ELR (cell line): ENCODE measurements around the gene TTC27.
"Not testable (repeated sequence)": the region's sequence is repeated elsewhere in the genome, so short reads cannot be mapped to it uniquely, and the experiment has no call there.

Source experiments
- DNase-seq: peaks from one replicate; pipeline ENCODE4 v3.0.0-alpha.2; 2015; ENCODE audit warnings: low read depth

Gene TTC27

DNA sequence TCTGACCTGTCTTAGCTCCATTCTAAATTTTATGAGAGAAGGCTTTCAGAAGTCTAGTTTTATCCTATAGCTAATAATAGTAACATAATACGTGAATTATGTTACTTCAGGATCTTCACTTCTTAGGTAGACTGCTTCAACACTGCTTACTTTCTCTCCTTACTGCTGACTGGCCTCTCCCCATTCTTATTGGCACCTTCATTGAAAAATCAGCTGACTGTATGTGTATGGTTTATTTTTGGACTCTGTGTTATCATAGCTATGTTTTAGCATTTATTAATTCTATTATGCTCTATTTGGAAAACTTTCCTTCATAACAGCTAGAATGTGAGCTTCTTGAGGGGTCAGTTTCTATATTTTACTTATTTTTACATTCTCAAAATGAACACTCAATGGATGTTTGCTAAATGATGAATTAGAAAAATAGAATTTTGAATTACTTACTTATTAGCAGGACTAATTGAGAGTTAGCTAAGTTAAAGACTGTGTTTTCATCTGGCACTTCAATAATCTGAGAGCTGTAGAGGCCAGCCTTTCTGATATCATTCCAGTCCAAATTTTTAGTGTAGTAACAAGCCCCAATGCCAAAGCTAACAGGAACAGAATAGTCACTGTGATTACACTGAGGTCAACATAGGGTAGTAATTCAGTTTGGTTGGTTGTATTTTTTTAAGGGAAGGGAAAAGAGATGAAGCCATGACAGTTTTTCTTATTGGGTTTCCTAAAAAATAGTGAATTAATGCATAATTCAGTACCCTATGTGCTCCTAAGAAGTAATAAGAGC, 92.3 kb downstream of the TTC27 start:
- no peak for DNase-seq

DNA sequence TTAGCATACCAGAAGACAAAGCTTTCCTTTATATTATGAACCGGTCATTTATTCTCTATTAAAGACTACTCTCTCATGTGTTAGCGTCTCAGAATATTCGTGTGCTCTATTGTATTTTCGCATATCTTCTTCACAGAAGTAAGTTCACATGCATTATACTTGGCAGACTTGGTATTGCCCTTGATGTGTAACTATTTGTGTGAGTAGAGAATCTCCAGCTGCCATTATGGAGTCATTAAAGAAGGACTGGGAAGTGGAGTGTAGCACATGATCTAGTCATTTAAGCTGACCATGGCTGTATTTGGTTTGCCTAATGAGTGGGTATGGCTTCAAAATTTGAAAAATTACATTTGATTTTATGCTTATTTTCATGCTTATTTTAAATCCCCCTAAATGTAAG, 92.9 kb downstream of the TTC27 start:
- DNase-seq = no peak

DNA sequence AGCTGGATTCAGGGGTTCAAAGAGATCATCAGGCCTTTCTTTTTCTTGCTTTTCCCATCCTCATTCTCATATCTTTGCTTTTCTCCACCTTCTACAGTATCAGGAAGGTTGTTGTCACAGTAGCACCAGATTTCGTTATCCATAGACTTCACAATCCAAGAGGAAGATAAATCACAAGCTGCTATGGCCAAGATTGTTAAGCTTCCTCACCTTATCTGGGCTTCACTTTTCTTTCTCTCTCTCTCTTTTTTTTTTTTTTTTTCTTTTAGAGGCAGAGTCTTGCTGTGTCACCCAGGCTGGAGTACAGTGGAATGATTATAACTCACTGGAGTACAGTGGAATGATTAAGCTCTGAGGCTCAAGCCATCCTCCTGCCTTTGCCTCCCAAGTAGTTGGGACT, 93.5 kb downstream of the TTC27 start:
- no peak for DNase-seq

DNA sequence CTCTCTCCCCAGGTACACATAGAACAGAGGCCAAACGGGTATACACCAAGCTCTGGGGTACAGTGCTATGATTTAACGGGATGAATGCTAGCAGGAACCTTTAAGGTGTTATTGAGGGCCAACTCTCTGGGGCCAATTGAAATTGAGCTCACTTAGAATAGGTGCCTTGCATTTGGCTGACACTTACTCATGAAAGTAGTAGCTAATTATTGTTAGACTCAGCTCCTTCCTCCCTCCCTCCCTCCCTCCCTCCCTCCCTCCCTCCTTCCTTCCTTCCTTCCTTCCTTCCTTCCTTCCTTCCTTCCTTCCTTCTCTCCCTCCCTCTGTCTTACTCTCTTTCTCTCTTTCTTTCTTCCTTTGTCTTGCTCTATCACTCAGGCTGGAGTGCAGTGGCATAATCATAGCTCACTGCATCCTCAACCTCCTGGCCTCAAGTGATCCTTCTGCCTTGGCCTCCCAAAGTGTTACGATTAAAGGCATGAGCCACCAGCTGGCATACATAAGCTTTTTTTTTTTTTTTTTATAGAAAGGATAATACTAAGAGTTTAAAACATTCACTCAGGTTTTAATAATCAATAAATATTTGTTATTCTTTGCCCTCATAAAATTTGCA, 95.7 kb downstream of the TTC27 start:
- no peak for DNase-seq

DNA sequence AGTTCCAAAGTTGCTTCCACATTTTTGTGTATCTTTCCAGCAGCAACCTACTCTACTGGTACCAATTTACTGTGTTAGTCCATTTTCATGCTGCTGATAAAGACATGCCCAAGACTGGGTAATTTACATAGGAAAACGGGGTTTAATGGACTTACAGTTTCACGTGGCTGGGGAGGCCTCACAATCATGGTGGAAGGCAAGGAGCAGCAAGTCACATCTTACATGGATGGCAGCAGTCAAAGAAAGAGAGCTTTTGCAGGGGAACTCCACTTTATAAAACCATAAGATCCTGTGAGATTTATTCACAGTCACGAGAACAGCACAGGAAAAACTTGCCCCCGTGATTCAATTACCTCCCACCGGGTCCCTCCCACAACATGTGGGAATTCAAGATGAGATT, 98.8 kb downstream of the TTC27 start:
- not testable (repeated sequence) for DNase-seq

DNA sequence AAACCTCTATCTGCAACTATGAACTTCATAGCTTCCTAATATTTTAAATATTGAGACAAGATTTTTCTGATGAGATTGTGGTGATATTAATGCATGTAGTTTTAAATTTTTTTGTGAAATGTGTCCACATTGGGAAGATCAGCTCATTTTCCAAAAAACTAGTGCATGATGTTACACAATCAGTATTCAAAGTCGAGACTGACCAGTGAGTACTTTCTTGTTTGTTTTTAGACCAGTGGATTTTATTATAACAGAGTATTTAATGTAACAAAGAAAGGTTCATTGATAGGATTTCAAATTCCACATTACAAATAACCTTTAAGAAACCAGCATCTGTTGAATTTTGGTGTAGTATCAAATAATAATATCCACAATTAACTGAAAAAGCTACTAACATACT, 99.3 kb downstream of the TTC27 start:
- DNase-seq = no peak

DNA sequence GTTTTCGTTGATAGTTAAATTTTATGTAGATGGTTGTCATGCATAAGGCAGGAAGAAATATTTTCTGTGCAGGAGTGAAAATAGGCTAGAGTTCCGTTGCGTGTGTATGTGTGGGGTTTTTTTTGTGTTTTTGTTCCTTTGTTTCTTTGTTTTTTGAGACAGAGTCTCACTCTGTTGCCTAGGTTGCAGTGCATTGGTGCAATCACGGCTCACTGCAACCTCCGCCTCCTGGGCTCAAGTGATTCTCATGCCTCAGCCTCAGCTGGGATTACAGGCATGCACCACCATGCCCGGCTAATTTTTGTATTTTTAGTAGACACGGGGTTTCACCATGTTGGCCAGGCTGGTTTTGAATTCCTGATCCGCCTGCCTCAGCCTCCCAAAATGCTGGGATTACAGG, 103.1 kb downstream of the TTC27 start:
- not testable (repeated sequence) for DNase-seq

DNA sequence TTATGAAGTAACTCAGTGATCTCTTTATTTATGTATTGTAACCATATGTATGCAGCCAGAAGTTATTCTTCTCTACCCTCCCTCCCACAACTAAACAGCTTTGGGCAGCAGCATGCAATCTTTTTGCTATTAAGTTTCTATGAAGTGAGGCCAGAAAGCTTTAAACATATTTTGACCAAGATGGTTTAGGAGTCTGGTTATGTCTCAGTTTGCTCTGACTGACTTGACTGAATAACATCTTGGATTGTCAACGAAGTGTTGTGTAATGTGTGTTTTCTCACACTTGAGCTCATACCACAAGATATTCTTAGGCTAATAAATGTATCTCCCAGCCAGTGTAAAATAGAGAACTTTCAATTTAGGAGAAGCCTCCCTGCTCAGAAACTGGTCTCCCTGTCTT, 104.3 kb downstream of the TTC27 start:
- DNase-seq = no peak

DNA sequence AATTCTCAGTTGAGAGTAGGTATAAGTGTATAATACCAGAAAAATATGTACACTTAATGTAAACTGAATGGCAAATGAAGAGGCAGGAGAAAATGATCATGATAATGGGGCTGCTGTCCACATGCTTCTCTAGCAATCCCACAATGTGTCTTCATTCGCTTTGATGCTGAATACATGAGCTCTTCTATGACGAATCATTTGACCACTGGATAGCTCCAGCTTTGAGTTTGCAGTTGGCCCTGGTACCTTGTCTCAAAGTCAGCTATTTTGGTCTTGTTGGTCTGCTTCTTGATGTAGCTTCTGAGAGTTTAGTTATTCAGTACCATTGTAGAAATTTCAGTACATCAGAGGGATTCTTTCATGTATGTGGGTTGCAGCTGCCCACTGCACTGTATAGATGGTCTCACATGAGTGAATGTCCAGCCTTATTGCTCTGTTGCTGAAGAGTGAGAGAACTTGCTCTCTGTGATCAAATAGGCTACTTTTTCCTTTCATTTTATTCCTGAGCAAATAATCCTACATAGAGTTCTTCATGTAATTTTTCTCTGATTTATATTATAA, 105.1 kb downstream of the TTC27 start:
- DNase-seq = no peak

DNA sequence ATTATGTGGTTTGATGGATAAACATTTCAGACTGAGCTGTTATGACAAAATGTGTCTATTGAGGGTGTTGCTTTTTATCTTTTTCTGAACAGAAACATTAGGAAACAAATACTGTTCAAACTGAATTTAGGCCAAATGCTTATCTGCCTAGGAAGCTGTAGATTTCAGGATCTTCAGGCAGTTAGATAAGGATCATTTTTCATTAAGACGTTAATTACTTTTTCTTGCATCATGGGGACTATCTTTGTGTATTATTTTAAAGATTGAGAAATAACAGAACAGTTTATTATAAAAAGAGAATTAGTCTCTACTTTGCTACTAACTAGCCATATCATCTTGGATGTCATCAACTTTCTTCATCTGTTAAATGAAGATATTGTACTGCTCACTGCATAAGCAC, 107.5 kb downstream of the TTC27 start:
- no peak for DNase-seq

DNA sequence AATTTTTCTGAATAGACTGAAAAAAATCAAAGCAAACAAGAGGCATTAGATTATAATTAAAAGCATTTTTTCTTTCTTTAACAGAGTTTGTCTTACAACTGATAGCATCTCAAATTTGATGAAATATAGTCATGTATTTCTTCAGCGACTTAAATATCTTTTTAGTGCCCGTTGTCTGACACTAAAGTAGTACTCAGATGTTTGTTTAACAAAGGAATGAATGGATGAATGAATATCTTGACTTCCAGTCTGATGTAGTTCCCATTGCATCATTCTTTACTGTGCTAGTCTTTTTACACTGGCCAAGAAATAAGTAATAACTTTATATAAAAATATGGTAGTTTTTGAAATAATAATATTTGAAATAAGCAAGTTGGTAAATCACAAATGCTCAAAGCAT, 111.1 kb downstream of the TTC27 start:
- no peak for DNase-seq

DNA sequence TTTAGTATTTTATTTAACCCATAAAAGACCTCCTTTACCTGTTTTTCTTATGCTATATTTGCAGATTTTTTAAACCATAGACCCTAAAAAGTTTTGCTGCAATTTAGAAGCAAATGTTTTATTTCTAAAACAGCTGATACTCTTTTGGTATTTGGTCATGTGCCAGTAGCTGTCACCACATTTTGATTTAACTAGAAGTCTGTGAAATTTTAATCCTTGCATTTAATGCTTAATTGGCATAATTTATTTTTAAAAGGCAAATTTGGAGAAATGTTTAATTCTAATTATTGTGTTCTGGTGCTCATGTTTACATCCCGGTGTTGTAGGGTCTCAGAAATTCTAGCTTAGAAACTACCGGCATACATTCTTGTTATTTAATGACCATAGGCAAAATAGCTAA, 111.8 kb downstream of the TTC27 start:
- DNase-seq = no peak

DNA sequence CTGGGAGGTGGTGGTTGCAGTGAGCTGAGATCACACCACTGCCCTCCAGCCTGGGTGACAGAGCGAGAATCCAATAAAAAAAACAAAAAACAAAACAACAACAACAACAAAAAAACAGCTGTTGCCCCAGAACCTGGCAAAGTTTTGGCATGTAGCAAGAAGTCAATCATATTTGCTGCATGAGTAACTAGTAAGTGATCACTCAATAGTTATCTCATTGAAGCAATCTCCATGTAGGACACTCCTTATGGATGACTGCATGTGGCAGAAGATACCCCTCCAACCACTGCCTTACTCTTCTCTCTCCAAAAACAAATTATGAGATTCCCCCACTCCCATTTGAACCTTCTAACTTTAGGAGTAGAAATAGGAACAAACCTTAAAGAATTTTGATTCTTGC, 113.7 kb downstream of the TTC27 start:
- peak; percentile 31 for DNase-seq

DNA sequence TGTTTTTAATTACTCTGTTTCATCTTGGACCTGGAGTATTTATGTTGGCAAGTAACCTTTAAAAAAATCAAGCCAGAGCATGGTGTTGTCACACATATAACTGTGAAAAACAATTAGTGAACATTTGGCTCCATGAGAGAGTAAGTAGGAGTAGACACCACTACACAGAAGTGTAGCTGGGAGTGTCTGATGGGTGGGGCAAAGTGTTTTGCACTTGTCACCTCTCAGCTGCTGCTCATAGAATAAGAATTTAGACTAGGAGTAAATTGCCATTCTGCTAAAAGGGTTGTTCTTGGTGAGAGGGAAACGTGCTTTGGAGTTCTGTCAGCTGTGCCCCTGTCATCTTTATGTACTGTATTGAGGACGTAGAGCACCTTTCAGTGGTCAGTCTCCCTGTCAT, 114.5 kb downstream of the TTC27 start:
- DNase-seq = no peak

DNA sequence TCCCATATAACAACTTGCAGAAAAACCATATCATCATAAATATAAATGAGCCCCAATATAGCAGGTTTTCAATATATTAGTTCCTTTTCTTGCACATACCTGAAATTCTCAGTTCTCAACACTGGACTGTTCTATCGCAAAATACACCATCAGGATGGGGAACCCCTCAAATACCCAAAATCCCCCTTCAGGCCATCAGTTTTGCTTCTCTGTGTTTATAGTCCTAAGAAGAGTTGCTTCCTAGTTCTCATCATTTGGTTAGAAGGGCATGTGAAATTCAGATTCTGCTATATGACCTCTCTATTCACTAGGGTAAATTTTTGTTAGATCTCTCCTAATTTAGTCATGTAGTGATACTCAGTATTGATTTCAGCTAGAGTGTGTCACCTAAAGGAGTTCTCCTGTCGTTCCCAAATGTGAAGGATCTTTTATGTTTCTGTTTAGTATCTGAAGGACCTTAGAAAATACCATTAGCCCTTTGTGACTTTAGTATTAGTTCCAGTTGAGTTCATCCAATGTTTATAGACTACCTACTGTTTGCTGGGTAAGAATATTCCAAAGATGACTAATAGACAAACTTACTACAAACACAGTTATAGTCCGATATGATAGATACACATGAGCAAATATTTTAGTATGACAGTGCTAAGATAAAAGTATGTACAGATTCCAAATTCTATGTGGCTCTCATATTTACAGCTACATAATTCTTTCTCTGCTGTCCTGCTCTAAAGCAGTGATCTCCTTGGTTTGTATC, 115.8 kb downstream of the TTC27 start:
- peak; percentile 34 for DNase-seq

DNA sequence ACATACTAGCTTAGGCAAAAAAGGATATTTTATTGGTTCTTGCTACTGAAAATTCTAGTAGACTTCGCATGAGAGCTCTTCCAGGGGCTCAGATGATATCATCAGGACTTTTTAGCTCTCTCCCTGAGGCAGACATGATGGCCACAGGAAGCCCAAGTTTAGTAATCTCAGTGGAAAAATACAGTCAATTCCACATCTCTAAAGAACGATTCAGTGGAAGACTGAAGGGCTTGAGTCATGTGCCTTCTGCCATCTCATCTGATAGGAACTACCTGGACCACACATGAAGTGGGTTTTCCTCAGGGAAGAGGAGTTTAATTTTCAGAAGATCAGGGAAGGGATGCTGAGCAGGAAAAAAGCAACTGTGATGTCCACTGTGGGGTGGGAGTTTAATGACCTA, 117.3 kb downstream of the TTC27 start:
- DNase-seq = peak; percentile 70

DNA sequence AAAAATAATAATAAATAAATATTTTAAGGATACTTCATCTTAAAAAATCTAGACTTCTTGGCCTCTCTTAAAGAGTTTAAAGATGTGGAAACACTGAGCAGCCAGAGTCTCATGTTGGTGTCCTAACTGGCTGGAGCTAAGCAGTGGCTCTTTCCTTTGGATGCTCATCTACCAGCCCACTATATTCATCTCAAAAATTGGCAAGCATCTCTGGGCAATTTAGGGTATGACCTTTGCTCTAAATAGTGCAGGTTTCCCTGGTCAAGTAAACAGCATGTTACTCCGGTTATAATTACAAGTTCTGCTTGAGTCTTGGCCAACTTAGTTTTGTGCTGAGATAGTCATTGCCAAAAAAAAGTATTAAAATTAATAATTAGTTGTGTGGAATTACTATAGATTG, 117.8 kb downstream of the TTC27 start:
- DNase-seq = no peak

DNA sequence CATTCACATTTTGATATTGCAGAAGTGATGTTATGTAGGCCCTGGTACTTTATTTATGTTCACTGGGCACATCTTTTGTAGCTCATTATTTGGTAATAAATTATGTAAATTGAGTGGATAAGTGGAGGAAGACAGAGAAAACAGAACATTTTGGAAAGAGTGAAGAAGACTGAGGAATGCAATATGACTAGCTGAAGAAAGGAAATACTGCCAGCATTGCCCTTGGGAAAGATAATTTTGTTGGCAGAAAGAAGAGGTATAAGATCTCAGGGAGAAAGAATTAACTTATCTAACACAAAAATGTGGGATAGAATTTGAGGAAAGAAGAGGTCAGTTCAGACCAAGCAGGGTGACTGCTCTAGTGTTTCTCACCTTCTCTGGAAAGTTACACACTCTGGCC, 118.8 kb downstream of the TTC27 start:
- DNase-seq = no peak

DNA sequence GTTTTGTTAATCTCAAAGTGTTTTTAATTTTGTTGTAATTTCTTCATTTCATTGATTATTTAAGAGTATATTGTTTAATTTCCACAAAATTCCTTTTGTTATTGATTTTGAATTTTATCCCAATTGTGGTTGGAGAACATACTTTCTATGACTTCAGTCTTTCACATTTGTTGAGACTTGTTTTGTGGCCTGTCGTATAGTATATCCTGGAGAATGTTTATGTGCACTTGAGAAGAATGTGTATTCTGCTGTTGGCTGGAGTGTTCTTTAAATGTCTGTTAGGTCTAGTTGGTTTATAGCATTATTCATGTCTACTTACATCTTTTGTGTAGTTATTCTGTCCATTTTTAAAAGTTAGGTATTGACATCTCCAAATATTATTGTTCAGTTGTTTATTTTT, 120.3 kb downstream of the TTC27 start:
- DNase-seq = no peak

DNA sequence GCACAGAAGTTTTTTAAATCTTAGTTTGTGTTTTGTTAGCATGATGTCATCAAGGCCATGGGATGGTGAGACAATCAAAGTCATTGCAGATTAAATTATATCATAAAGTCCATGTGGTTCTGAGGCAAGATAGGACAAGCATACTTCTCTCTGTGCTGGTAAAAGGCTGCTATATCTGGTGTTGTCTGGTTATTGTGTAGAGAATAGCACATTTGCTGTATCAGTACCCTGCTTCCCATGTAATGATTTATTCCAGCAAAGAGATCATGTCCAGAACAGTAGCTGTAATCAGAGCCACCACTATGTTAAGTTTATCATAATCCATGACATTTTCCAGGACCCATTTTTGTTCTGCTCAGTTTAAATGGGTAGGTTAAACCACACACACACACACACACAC, 123.0 kb downstream of the TTC27 start:
- DNase-seq = no peak

DNA sequence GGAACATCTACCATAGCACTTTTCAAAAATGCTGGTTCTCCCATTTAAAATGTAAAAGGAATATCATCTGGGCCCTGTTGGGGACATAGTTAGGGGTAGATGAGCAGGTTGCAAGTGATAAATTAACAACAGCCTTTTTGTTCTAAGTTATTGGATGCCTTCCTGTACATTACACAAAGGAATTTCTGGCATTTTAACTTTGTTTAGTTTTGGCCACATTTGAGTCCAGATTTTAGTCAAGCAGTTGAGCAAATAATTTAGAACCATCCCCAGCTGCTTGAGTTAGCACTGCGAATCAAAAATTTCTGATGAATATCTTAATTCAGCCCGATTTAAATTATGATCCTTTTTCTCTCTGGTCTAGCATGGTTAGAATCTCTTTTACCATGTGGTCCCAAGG, 124.4 kb downstream of the TTC27 start:
- DNase-seq = no peak

DNA sequence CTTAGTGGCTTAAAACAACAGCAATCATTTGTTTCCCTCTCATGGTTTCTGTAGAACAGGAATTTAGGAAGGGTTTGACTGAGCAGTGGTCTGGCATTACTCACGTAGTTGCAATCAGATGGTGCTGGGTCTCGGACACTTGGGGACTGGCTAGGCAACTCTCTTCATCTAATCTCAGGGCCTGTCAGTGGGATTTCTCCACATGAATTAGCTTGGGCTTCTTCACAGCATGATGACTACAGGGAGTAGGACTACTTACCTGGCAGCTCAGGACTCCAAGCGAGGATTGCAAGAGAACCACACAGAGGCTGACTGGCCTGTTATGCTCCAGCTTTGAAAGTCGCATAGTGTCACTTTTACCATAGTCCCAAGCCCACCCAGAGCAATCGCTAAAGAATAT, 125.1 kb downstream of the TTC27 start:
- DNase-seq = no peak

DNA sequence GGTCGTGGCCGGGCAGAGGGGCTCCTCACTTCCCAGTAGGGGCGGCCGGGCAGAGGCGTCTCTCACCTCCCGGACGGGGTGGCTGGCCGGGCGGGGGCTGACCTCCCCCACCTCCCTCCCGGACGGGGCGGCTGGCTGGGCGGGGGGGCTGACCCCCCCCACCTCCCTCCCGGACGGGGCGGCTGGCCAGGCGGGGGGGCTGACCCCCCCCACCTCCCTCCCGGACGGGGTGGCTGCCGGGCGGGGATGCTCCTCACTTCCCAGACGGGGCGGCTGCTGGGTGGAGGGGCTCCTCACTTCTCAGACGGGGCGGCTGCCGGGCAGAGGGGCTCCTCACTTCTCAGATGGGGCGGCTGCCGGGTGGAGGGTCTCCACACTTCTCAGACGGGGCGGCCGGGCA, 126.8 kb downstream of the TTC27 start:
- not testable (repeated sequence) for DNase-seq
